ENCODE results near the gene DYSF.

- TF ChIP-seq CTCF (IDR thresholded peaks at IDR 0.05) (no peak), POLR2A (IDR thresholded peaks at IDR 0.05) (no peak)
Measured at GRCh38 chr2:71720283-71720560, 266.9 kb downstream of the DYSF start.

All from Peyer's patch (tissue), 4 donors.